ENCODE measurements around the gene GLIPR1.

Gene GLIPR1

DNA sequence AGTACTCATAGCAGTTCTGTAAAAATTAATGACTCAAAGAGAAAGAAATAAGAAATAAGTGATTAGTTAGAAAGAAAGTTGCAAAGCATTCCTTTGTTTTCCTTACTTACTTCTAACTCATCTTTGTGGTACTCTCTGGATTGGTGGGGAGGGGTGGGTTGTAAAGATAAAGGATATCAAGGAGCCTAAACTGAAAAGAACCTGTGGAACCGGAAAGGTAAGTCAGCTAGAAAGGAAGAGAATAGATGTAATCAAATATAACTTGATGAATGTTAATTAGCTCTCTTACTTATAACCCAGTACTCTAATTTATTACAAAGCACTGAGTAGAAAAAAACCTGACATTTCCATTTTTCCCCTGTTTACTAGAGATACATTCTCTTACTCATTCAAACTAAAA, 68.3 kb downstream of the GLIPR1 start:
- TF ChIP-seq CTCF (IDR thresholded peaks at IDR 0.05; ENCODE audit: low read depth, low read length, missing control alignments) = no peak
- DNase-seq (ENCODE audit: extremely low read depth, low read depth) = no peak
- no peak overlapping the region for H3K4me3 ChIP-seq (replicated peaks; ENCODE audit: low read depth, low read length)

- TF ChIP-seq CTCF (IDR thresholded peaks at IDR 0.05; ENCODE audit: low read depth, low read length, missing control alignments) = no peak
- H3K4me3 ChIP-seq (replicated peaks; ENCODE audit: low read depth, low read length) = no peak overlapping the region
- DNase-seq (ENCODE audit: extremely low read depth, low read depth) = no peak
Observed at GRCh38 chr12:75549989-75550388, 69.4 kb downstream of the GLIPR1 start.

DNA sequence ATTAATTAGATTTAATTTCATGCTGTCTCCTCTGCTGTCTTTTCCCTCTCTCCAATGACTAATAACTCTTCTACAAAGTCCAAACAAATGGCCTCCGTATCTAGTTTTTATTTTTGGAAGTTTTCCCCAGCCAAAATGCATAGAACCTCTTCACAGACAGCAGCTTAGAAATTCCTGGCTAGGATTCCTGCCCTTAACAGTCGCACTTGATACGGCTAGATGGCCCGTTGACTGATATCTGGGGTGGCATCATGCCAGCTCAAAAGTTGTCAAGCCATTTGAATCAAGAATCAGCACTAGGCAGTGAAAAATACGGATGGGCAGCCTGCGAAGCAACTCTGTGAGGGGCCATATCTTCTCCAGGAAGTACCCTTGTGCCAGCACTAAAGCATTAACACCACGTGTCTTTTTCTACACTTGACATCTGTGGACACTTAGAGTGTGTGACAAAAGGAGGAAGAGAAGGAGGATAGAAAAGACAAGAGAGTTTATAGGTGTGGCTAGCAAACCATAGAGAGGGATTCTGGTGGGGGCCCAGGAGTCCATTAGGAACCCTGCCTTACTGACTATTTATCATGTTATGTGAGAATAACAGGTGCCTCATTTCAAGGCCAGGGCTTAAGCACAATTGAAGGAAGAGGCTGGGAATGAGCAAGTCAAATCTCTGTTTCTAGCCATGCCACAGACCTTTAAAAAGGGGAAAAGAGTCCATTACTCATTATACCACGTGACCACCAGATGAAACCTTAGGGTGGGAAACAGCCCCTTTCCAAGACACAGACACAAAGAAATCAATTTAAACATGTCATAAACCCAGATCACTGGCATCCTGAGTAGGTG, 70.1 kb downstream of the GLIPR1 start:
- DNase-seq (ENCODE audit: extremely low read depth, low read depth) = no peak
- H3K4me3 ChIP-seq (replicated peaks; ENCODE audit: low read depth, low read length) = no peak overlapping the region
- TF ChIP-seq CTCF (IDR thresholded peaks at IDR 0.05; ENCODE audit: low read depth, low read length, missing control alignments) = no peak

GRCh38 chr12:75551477-75551876, 70.9 kb downstream of the GLIPR1 start:
- no peak for TF ChIP-seq CTCF (IDR thresholded peaks at IDR 0.05; ENCODE audit: low read depth, low read length, missing control alignments)
- no peak for DNase-seq (ENCODE audit: extremely low read depth, low read depth)
- H3K4me3 ChIP-seq (replicated peaks; ENCODE audit: low read depth, low read length) = no peak overlapping the region

DNA sequence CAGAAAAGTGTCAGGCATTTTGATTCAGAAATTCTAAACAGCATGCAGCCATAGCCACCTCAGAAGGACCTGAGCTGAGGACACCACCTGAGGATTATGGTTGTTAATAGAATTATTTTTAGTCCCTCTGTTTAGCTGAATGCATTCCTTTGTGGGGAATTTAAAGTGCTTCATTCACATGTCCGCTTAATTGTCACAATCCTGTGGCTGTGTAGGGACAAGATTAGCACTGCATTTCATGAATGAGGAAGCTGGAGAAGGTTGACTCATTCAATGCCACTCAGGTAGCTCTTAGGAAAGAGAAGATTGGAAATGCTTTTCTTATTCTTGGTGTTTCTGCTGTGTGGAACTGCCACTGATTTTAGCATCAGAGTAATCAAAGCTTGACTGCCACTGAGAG, 72.8 kb downstream of the GLIPR1 start:
- DNase-seq (ENCODE audit: extremely low read depth, low read depth) = no peak
- TF ChIP-seq CTCF (IDR thresholded peaks at IDR 0.05; ENCODE audit: low read depth, low read length, missing control alignments) = no peak
- no peak overlapping the region for H3K4me3 ChIP-seq (replicated peaks; ENCODE audit: low read depth, low read length)
